Uterus (tissue), 4 donors: Measurements from ENCODE around the gene MLF1. TPM values are rescaled to one million over a fixed set of nuclear protein-coding genes. Genes with fewer than 3 reads are reported as not detected.
"Not testable (repeated sequence)": the region's sequence is repeated elsewhere in the genome, so short reads cannot be mapped to it uniquely, and the experiment has no call there.

Experiments
- DNase-seq, 2 donors: peaks; one replicate each; pipeline ENCODE4 v3.0.0-alpha.2; 2019 to 2020
- H3K27ac ChIP-seq, 2 donors: fragments of 200-600 bp; sonication (generic); 1 replicate in 1 of 2; 2 replicates in 1 of 2; pipeline ENCODE4 v1.5.1; 2016 to 2018
- H3K27me3 ChIP-seq, 2 donors: fragments of 200-600 bp; sonication (generic); one replicate each; pipeline ENCODE4 v1.5.1; 2018 to 2019; ENCODE audit warnings: control low read depth in 1 of 2
- H3K36me3 ChIP-seq, 2 donors: fragments of 200-600 bp; sonication (generic); one replicate each; pipeline ENCODE4 v1.5.1; 2019; ENCODE audit warnings: control low read depth in 1 of 2
- H3K4me1 ChIP-seq, 2 donors: fragments of 200-600 bp; sonication (generic); one replicate each; pipeline ENCODE4 v1.5.1; 2018 to 2019; ENCODE audit warnings: control low read depth in 1 of 2
- H3K4me3 ChIP-seq, 2 donors: fragments of 200-600 bp; sonication (generic); 1 replicate in 1 of 2; 2 replicates in 1 of 2; pipeline ENCODE4 v1.5.1; 2018 to 2019; ENCODE audit warnings: mild to moderate bottlenecking in 1 of 2
- H3K9me3 ChIP-seq, 2 donors: fragments of 200-600 bp; sonication (generic); one replicate each; pipeline ENCODE4 v1.5.1; 2019; ENCODE audit warnings: control low read depth in 1 of 2
- CTCF ChIP-seq, 4 experiments: fragments of 200-600 bp in 2 of 4; fragments of 450-650 bp in 2 of 4; sonication (generic) in 2 of 4; IDR thresholded peaks; one replicate each; pipeline ENCODE4 v1.5.1; 2016 to 2019; ENCODE audit warnings: antibody characterized with exemption in 4 of 4, mild to moderate bottlenecking in 2 of 4, moderate library complexity in 1 of 4
- POLR2A ChIP-seq, 2 donors: fragments of 450-650 bp; IDR thresholded peaks; one replicate each; pipeline ENCODE4 v1.6.1; 2016; ENCODE audit warnings: antibody characterized with exemption in 2 of 2, mild to moderate bottlenecking in 1 of 2, moderate library complexity in 1 of 2
- intact Hi-C: fragments of 100-400 bp; cut with DNase I; formaldehyde crosslinking; loops from one replicate; pipeline ENCODE4 v1.15.1; 2023; ENCODE audit warnings: low total_unique reads
- total RNA-seq, 4 donors: library from RNA; depleted of rRNA in 3 of 4; stranded (reverse); fragments of >200 nt in 3 of 4; gene quantifications; one replicate each; pipeline versions ENCODE4 v1.1.0 to v1.2.4, GENCODE V29; 2014 to 2023
- donor health status: DM: yes; HTN: yes; CAD: no.

The MLF1 gene
- total RNA-seq, 4 donors from 2014 or later, result 3.3 to 23.8 (median 18.2) TPM

- TF ChIP-seq CTCF (IDR thresholded peaks at IDR 0.05) (peak in 3 of 4 experiments; percentile 25 to 34 (median 26)), POLR2A (IDR thresholded peaks at IDR 0.05) (no peak)
- Histone ChIP-seq H3K27me3 (no peaks in the 10 kb centered on the region), H3K4me3 (no peak overlapping the region), H3K9me3 (no peaks in the 10 kb centered on the region), H3K36me3 (no peaks in the 10 kb centered on the region), H3K4me1 (no peaks in the 10 kb centered on the region), H3K27ac (no peak overlapping the region)
- intact Hi-C loops, result no loop called here
- DNase-seq, result no peak
Observed at GRCh38 chr3:158532099-158532734, 38.8 kb upstream of the MLF1 start.

DNA sequence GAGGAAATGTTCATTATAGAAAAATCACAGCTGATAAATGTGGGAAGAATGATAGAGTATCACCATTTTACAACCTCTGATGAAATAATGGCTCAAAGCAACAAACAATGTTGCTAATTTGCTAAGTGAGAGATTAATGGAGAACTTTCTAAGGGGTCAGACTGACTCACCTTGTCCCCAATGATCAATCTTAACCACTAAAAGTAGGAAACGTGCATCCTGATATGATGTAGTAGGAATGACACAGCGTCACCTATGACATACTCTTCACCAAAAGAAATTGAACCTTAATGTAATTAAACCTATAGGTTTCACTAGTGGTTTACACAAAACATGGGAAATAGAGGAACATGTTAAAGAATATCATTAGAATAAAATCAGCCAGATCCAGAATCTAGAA lies 35.1 kb upstream of the MLF1 start:
- no peak for DNase-seq
- Histone ChIP-seq H3K4me3 (no peak overlapping the region), H3K4me1 (no peaks in the 10 kb centered on the region), H3K27me3 (no peaks in the 10 kb centered on the region), H3K9me3 (no peaks in the 10 kb centered on the region), H3K36me3 (no peaks in the 10 kb centered on the region), H3K27ac (no peak overlapping the region)
- intact Hi-C loops, result no loop called here
- TF ChIP-seq POLR2A (IDR thresholded peaks at IDR 0.05) (no peak), CTCF (IDR thresholded peaks at IDR 0.05) (no peak)

- DNase-seq, result no peak
- no peak overlapping the region for H3K4me3 ChIP-seq
- no peaks in the 10 kb centered on the region for H3K4me1 ChIP-seq
- no peaks in the 10 kb centered on the region for H3K36me3 ChIP-seq
- TF ChIP-seq CTCF (IDR thresholded peaks at IDR 0.05), result peak; percentile 19 to 28 (median 25)
- no peak for TF ChIP-seq POLR2A (IDR thresholded peaks at IDR 0.05)
- intact Hi-C loops, result no loop called here
- no peaks in the 10 kb centered on the region for H3K27me3 ChIP-seq
- no peak overlapping the region for H3K27ac ChIP-seq
- H3K9me3 ChIP-seq, result no peaks in the 10 kb centered on the region
Observed at GRCh38 chr3:158539414-158540014, 31.5 kb upstream of the MLF1 start.

GRCh38 chr3:158540066-158540465 lies 30.9 kb upstream of the MLF1 start:
- H3K4me1 ChIP-seq, result no peaks in the 10 kb centered on the region
- no peaks in the 10 kb centered on the region for H3K9me3 ChIP-seq
- no peak overlapping the region for H3K27ac ChIP-seq
- H3K27me3 ChIP-seq, result no peaks in the 10 kb centered on the region
- intact Hi-C loops, result no loop called here
- no peak overlapping the region for H3K4me3 ChIP-seq
- no peak for TF ChIP-seq CTCF (IDR thresholded peaks at IDR 0.05)
- TF ChIP-seq POLR2A (IDR thresholded peaks at IDR 0.05), result no peak
- no peak for DNase-seq
- no peaks in the 10 kb centered on the region for H3K36me3 ChIP-seq

GRCh38 chr3:158548691-158549090 lies 22.3 kb upstream of the MLF1 start:
- no peak overlapping the region for H3K27ac ChIP-seq
- no peak for DNase-seq
- no peaks in the 10 kb centered on the region for H3K9me3 ChIP-seq
- H3K36me3 ChIP-seq, result no peaks in the 10 kb centered on the region
- TF ChIP-seq POLR2A (IDR thresholded peaks at IDR 0.05) (no peak), CTCF (IDR thresholded peaks at IDR 0.05) (no peak)
- H3K4me1 ChIP-seq, result no peaks in the 10 kb centered on the region
- intact Hi-C loops, result no loop called here
- no peak overlapping the region for H3K4me3 ChIP-seq
- no peaks in the 10 kb centered on the region for H3K27me3 ChIP-seq

- H3K4me1 ChIP-seq, H3K36me3 ChIP-seq, intact Hi-C loops, H3K27me3 ChIP-seq, H3K4me3 ChIP-seq, H3K27ac ChIP-seq, DNase-seq, H3K9me3 ChIP-seq: not testable (repeated sequence)
Observed at GRCh38 chr3:158549938-158550337, 21.1 kb upstream of the MLF1 start.
